ENCODE results near the gene PARP12. TPM values are rescaled to one million over a fixed set of nuclear protein-coding genes. Genes with fewer than 3 reads are reported as not detected.

PARP12 gene
- total and polyA plus RNA-seq, 2 of the 13 experiments (the other 11 are each of a cell fraction or from before 2014, with no cell fraction given): 15.5 to 35.2 TPM

GRCh38 chr7:139984642-139985539 is 77.9 kb downstream of the PARP12 start:
- H3K27me3 ChIP-seq (ENCODE audit: control insufficient read depth in 1 of 2, insufficient read depth in 2 of 2, low read length in 2 of 2): peaks cover 3 to 14% of the 10 kb centered on the region in 2 experiments
- no peak overlapping the region for H3K27ac ChIP-seq (ENCODE audit: extremely low read length, insufficient read depth, low read length)
- no peak overlapping the region for H2AFZ ChIP-seq (ENCODE audit: low read length)
- H3K9me3 ChIP-seq (ENCODE audit: low read length): no peaks in the 10 kb centered on the region
- in situ Hi-C loops (cut with HindIII; ENCODE audit: extremely low pct_ligation_motif_present, low pct_unique_long_range_greater_than_20kb) (no loop called here), intact Hi-C loops (cut with micrococcal nuclease; ENCODE audit: unreplicated experiment) (no loop called here)
- no peaks in the 10 kb centered on the region for H3K36me3 ChIP-seq (replicated peaks in 1 of 2; ENCODE audit: control insufficient read depth in 1 of 2, insufficient read depth in 2 of 2, low read length in 2 of 2)
- H3K4me1 ChIP-seq (ENCODE audit: insufficient read depth, low read length): 0 out of 2 replicates have a peak, but pooled peaks cover under 1% of the 10 kb centered on the region
- no TSS peak for BruUV-seq (replicated peaks)
- H3K9ac ChIP-seq (ENCODE audit: insufficient read depth, low read depth, low read length): no peak overlapping the region
- ATAC-seq (peak; percentile 26; the same call in 1 of the 3 replicates), FAIRE-seq (no peak), DNase-seq (ENCODE audit: low spot score) (no peak)
- no peaks in the 10 kb centered on the region for H4K20me1 ChIP-seq (ENCODE audit: insufficient read depth, low read length)
- WGBS (ENCODE audit: low lambda C conversion rate): 32% methylated on average over 7 of the region's 8 CpGs
- no peaks in the 10 kb centered on the region for H3K79me2 ChIP-seq (ENCODE audit: insufficient read depth, low read length)
- CTCF ChIA-PET (ENCODE audit: low intra/inter-chr PET ratio, low total read pairs): no interaction called here
- TF ChIP-seq ZSCAN12 (CRISPR knock-in tag; IDR thresholded peaks at IDR 0.05) (no peak), HMGA1 (CRISPR knock-in tag; conservative IDR thresholded peaks at IDR 0.05) (no peak), ZNF589 (CRISPR knock-in tag; conservative IDR thresholded peaks at IDR 0.05) (no peak), ATF7 (IDR thresholded peaks at IDR 0.05) (0 out of 2 replicates have a peak, but pooled peaks have one; percentile 8), ATF7 (CRISPR knock-in tag; IDR thresholded peaks at IDR 0.05) (no peak)
- H3K4me2 ChIP-seq (ENCODE audit: low read depth, low read length): no peak overlapping the region
- POLR2A ChIA-PET: no interaction called here
- H3K4me3 ChIP-seq (replicated peaks in 1 of 3; ENCODE audit: insufficient read depth in 1 of 3, low read depth in 2 of 3, low read length in 3 of 3): no peak overlapping the region

DNA sequence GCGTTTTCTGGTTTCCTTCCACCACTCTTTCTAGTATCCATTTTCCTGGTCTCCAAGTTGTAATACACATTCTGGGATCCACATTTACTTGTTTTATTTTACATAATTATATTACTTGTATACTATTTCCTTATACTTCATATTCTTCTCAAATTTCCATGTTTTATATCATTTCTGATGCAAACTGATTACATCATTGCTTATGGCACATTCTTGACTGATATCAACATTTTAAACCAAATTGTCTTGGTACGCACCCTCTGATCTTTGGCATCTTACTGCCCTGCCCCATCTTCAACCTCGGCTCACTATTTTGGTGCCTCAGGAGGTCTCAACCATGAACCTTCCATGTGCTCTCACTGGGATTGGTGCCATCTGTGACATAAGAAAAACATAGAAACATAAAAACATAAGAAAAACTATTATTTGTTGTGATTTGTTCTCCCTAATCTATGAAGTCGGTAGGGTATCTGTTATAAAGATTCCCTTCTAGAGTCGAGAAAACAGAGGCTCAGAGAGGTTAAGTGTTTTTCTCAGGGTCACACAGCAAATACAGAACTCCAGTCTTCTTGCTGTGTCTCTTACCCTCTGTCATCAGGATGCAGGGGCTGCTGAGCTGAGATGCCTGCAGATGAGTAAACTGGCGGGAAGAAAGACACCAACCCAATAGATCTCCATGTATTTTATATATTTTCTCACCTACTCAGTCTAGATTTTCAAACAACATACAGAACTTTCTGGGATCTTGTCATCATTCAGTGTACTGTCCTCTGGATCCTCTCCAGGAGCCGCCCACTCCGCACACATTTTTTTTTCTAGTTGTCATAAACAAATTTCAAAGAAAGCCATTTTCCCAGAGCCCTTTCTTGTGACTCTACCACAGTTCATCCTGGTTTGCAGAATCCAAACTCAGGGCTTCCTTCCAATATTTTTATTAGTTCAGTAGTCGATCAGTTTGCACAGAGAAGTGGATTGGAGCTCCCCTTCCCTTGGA is 79.5 kb downstream of the PARP12 start:
- Histone ChIP-seq H3K4me2 (ENCODE audit: low read depth, low read length) (no peak overlapping the region), H3K27ac (ENCODE audit: extremely low read length, insufficient read depth, low read length) (no peak overlapping the region), H3K79me2 (ENCODE audit: insufficient read depth, low read length) (no peaks in the 10 kb centered on the region), H3K9me3 (ENCODE audit: low read length) (no peaks in the 10 kb centered on the region), H3K27me3 (ENCODE audit: control insufficient read depth in 1 of 2, insufficient read depth in 2 of 2, low read length in 2 of 2) (peaks cover 3 to 8% of the 10 kb centered on the region in 2 experiments; a peak in 3 of 5 replicates), H4K20me1 (ENCODE audit: insufficient read depth, low read length) (no peaks in the 10 kb centered on the region), H3K4me1 (ENCODE audit: insufficient read depth, low read length) (no peaks in the 10 kb centered on the region), H3K4me3 (replicated peaks in 1 of 3; ENCODE audit: insufficient read depth in 1 of 3, low read depth in 2 of 3, low read length in 3 of 3) (no peak overlapping the region), H3K36me3 (replicated peaks in 1 of 2; ENCODE audit: control insufficient read depth in 1 of 2, insufficient read depth in 2 of 2, low read length in 2 of 2) (no peaks in the 10 kb centered on the region), H2AFZ (ENCODE audit: low read length) (no peak overlapping the region), H3K9ac (ENCODE audit: insufficient read depth, low read depth, low read length) (no peak overlapping the region)
- CTCF ChIA-PET (ENCODE audit: low intra/inter-chr PET ratio, low total read pairs): no interaction called here
- BruUV-seq (replicated peaks): no TSS peak
- 34% methylated on average over 9 of the region's 9 CpGs for WGBS (ENCODE audit: low lambda C conversion rate)
- TF ChIP-seq JDP2 (CRISPR knock-in tag; IDR thresholded peaks at IDR 0.05; ENCODE audit: borderline replicate concordance) (no peak), ATF7 (IDR thresholded peaks at IDR 0.05) (peak; percentile 56), ATF7 (CRISPR knock-in tag; IDR thresholded peaks at IDR 0.05) (no peak), ZNF768 (CRISPR knock-in tag; IDR thresholded peaks at IDR 0.05) (peak; percentile 36; the same call in 1 of the 2 replicates), KLF12 (CRISPR knock-in tag; IDR thresholded peaks at IDR 0.05; ENCODE audit: borderline replicate concordance) (no peak)
- FAIRE-seq (no peak), ATAC-seq (no peak), DNase-seq (ENCODE audit: low spot score) (no peak)
- in situ Hi-C loops (cut with HindIII; ENCODE audit: extremely low pct_ligation_motif_present, low pct_unique_long_range_greater_than_20kb) (no loop called here), intact Hi-C loops (cut with micrococcal nuclease; ENCODE audit: unreplicated experiment) (no loop called here)
- POLR2A ChIA-PET: no interaction called here
